ENCODE data around the gene FRMPD4. TPM values are rescaled to one million over a fixed set of nuclear protein-coding genes. Genes with fewer than 3 reads are reported as not detected.
A peak's percentile ranks its signal among the peaks of the same experiment; 100 is the strongest.

FRMPD4 gene
- total RNA-seq, 1 experiment from 2014 or later = not detected

GRCh38 chrX:12307961-12308360, 169.7 kb downstream of the FRMPD4 start:
- intact Hi-C loops (cut with micrococcal nuclease; ENCODE audit: unreplicated experiment) = no loop called here
- no TSS peak for BruUV-seq (replicated peaks)
- Histone ChIP-seq H3K27ac (no peak overlapping the region), H3K4me2 (no peak overlapping the region), H3K9me2 (ENCODE audit: insufficient read depth) (no peaks in the 10 kb centered on the region), H2AFZ (no peak overlapping the region), H3K4me1 (replicated peaks; ENCODE audit: insufficient read depth) (no peaks in the 10 kb centered on the region), H4K20me1 (ENCODE audit: insufficient read depth) (no peaks in the 10 kb centered on the region), H3K27me3 (ENCODE audit: insufficient read depth, low read depth) (no peaks in the 10 kb centered on the region), H3K9me3 (ENCODE audit: insufficient read depth, low read depth) (no peaks in the 10 kb centered on the region), H3K79me2 (ENCODE audit: low read depth) (no peaks in the 10 kb centered on the region), H3K36me3 (ENCODE audit: low read depth) (no peaks in the 10 kb centered on the region), H3K4me3 (no peak overlapping the region), H3F3A (ENCODE audit: insufficient read depth, low read depth) (no peaks in the 10 kb centered on the region)
- ChIA-PET POLR2A (ENCODE audit: unreplicated experiment) (interaction anchor here (0.6 kb wide), 1 partner anchor 337 kb away, joined by 7 read pairs; no protein-coding TSS in a partner anchor), CTCF (no interaction called here)
- no peak for TF ChIP-seq CTCF (conservative IDR thresholded peaks at IDR 0.05)
- no peak for TF ChIP-seq EZH2 (IDR thresholded peaks at IDR 0.05; ENCODE audit: low read depth)
- DNase-seq = no peak

GRCh38 chrX:12308420-12308819, 170.1 kb downstream of the FRMPD4 start:
- no TSS peak for BruUV-seq (replicated peaks)
- no peaks in the 10 kb centered on the region for H4K20me1 ChIP-seq (ENCODE audit: insufficient read depth)
- H2AFZ ChIP-seq = no peak overlapping the region
- no peaks in the 10 kb centered on the region for H3K9me2 ChIP-seq (ENCODE audit: insufficient read depth)
- CTCF ChIA-PET = interaction anchor here (0.7 kb wide), 1 partner anchor 11 kb away, joined by 3 read pairs; no protein-coding TSS in a partner anchor
- no peaks in the 10 kb centered on the region for H3K9me3 ChIP-seq (ENCODE audit: insufficient read depth, low read depth)
- H3K27me3 ChIP-seq (ENCODE audit: insufficient read depth, low read depth) = no peaks in the 10 kb centered on the region
- intact Hi-C loops (cut with micrococcal nuclease; ENCODE audit: unreplicated experiment) = no loop called here
- no peak overlapping the region for H3K4me3 ChIP-seq
- no peaks in the 10 kb centered on the region for H3K79me2 ChIP-seq (ENCODE audit: low read depth)
- no peaks in the 10 kb centered on the region for H3K36me3 ChIP-seq (ENCODE audit: low read depth)
- H3K27ac ChIP-seq = no peak overlapping the region
- POLR2A ChIA-PET (ENCODE audit: unreplicated experiment) = no interaction called here
- no peak overlapping the region for H3K4me2 ChIP-seq
- no peak for TF ChIP-seq CTCF (conservative IDR thresholded peaks at IDR 0.05)
- no peak for TF ChIP-seq EZH2 (IDR thresholded peaks at IDR 0.05; ENCODE audit: low read depth)
- H3K4me1 ChIP-seq (replicated peaks; ENCODE audit: insufficient read depth) = no peaks in the 10 kb centered on the region
- DNase-seq = no peak
- H3F3A ChIP-seq (ENCODE audit: insufficient read depth, low read depth) = no peaks in the 10 kb centered on the region

- no peaks in the 10 kb centered on the region for H4K20me1 ChIP-seq (ENCODE audit: insufficient read depth)
These were observed 170.9 kb downstream of the FRMPD4 start for GRCh38 chrX:12309040-12309743.

More at GRCh38 chrX:12309040-12309743, 170.9 kb downstream of the FRMPD4 start:
- POLR2A ChIA-PET (ENCODE audit: unreplicated experiment) = no interaction called here
- Histone ChIP-seq H3K27me3 (ENCODE audit: insufficient read depth, low read depth) (no peaks in the 10 kb centered on the region), H3K4me3 (no peak overlapping the region), H3K4me2 (no peak overlapping the region), H3K9me2 (ENCODE audit: insufficient read depth) (no peaks in the 10 kb centered on the region), H3K9me3 (ENCODE audit: insufficient read depth, low read depth) (no peaks in the 10 kb centered on the region), H2AFZ (no peak overlapping the region), H3K27ac (no peak overlapping the region), H3K36me3 (ENCODE audit: low read depth) (no peaks in the 10 kb centered on the region), H3K79me2 (ENCODE audit: low read depth) (no peaks in the 10 kb centered on the region), H3K4me1 (replicated peaks; ENCODE audit: insufficient read depth) (no peaks in the 10 kb centered on the region), H3F3A (ENCODE audit: insufficient read depth, low read depth) (no peaks in the 10 kb centered on the region)
- DNase-seq = peak in 1 of 2 experiments; percentile 2
- TF ChIP-seq CTCF (conservative IDR thresholded peaks at IDR 0.05) (no peak), EZH2 (IDR thresholded peaks at IDR 0.05; ENCODE audit: low read depth) (no peak)
- no TSS peak for BruUV-seq (replicated peaks)
- intact Hi-C loops (cut with micrococcal nuclease; ENCODE audit: unreplicated experiment) = no loop called here
- CTCF ChIA-PET = interaction anchor here (0.7 kb wide), 1 partner anchor 10 kb away, joined by 3 read pairs; no protein-coding TSS in a partner anchor

Data from PC-9 (cell line).